Measurements from ENCODE around the gene SIL1.
A peak's percentile ranks its signal among the peaks of the same experiment; 100 is the strongest.
"Not testable (repeated sequence)": the region's sequence is repeated elsewhere in the genome, so short reads cannot be mapped to it uniquely, and the experiment has no call there.

Gene SIL1

GRCh38 chr5:139137697-139138096, 60.5 kb downstream of the SIL1 start:
- DNase-seq: peak; percentile 47

GRCh38 chr5:139134906-139135305, 63.3 kb downstream of the SIL1 start:
- DNase-seq: no peak

DNA sequence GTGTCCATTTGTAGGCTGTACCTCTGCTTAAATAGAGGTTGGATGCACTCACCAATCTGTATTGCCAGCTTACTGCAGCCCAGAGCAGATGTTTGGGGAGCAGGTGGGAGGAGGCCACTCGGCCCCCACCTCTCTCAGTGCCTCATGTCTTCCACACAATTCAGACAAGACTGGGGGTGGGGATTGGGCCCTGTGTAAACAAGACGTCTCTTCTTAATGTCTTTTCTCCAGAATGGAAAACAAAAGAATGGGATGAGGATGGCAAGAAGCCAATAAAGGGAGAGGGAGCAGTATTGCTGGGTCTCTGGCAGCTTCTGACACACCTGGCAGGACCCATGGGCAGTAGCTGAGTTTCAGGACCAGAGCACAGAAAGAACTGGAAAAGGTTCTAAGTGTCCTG, 64.9 kb downstream of the SIL1 start:
- peak; percentile 79 for DNase-seq

GRCh38 chr5:139132515-139132914, 65.7 kb downstream of the SIL1 start:
- no peak for DNase-seq

DNA sequence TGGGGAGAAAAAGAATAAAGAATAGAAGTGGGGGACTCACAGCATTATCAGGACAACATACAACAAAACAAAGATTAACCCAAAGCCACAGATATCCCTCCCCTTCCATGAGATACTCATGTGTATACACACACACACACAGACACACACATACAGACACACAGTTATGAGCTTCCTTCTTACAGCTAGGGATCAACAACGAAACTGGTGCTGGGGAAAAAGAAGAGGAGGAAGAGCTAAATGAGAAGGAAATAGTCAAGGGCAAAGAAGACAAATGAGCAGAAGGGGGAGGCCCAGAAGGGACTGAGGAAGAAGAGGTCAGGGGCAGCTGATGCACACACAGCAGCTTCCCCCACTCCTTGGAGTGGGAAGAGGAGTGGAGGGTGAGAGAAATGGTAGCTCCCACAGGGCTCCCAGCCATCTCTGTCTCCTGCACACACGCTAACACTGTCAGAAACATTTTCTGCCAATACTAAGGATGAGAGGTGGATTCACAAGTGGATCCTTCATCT, 66.2 kb downstream of the SIL1 start:
- DNase-seq: no peak

DNA sequence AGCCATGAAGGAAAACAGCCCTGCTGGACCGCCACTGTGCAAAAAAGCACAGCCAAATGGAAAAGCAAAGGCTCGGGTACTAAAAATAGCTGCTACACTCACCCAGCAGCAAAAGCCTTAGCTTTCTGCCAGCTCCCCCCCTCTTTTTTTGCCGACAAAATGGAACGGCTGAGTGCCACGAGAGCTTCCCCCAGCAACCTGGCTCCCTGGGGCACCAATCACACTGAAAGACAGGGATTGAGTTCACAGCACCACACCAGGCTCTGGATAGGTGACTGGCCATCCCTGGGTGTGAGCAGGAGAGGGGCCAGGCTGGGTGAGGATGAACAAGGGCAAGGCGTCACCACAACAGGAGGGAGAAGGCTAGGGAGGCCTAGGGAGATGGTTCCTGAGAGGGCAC, 66.7 kb downstream of the SIL1 start:
- DNase-seq: no peak

- DNase-seq: no peak
These were observed 67.1 kb downstream of the SIL1 start for GRCh38 chr5:139131062-139131461.

- DNase-seq: no peak
These were observed 68.0 kb downstream of the SIL1 start for GRCh38 chr5:139130214-139130613.

DNA sequence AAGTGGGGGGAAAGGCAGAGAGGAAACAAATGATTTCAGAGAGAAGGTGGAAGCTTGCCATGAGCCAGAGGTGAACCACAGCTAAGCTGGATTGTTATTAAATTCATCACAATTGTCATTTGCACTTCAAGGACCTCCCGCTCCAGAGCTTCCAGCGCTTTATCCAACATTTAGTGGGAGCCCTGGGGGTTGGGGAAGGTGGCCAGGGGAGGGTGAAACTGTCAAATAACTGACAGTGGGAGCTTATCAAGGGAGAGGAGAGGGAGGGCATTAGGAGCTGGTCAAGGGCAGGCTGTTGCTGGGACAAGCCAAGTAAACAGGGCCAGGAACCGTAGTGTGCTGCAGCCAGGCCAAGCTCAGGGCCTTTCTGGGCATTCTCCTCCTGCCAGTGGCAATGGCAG, 71.5 kb downstream of the SIL1 start:
- no peak for DNase-seq

- DNase-seq: no peak
These were observed 72.2 kb downstream of the SIL1 start for GRCh38 chr5:139125991-139126390.

DNA sequence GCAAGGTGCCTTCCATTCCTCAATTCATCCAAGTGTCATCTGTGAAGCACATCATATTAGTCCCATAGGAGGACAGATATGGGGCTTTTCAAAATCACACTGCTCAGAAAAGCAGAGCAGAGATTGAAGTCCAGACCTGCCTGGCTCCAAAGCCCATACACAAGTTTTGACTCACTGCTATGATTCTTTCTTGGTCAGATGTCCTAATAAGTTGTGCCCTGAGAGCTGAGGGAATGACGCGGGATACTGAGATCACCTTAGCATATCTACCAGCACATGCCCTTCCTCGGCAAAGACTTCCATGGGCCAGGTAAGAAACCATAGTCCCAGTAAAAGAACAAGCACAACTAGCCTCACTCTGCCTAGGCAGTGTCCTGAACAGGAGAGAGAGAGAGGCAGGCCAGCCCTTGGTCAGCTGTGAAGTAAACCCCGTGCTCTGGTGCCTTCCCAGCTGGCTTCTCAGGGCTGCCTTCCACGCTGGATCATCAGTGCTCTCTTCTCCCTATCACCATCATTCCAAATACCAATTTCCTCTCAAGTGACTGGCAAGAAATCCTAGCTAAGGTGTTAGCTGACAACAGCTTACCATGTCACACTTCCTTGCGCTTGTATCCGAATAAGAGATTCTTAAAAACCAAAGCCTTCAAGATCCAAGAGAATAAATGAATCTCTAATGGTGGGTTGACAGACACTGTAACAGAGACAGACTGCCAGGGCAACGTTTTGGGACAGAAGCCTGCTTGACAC, 73.2 kb downstream of the SIL1 start:
- no peak for DNase-seq

- no peak for DNase-seq
These were observed 77.0 kb downstream of the SIL1 start for GRCh38 chr5:139121120-139121519.

DNA sequence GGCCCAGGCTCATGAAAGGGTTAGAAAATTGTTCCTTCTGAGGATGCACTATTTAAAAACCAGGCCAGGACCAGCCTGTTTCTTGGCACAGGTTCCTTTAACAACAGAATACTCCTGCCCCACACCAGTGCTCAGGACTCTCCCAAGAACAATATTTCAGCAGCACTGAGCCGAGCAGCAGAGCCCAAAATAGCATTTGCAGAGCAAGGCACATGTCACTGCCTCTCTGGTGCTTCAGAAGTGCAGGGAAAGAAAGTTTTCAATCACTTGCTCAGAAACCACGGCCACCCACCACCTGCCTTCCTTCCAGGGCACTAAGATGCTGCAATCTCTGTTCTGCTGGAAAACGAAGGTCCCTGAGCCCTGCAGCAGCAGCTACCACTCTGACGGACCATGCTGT, 77.6 kb downstream of the SIL1 start:
- DNase-seq: no peak

DNA sequence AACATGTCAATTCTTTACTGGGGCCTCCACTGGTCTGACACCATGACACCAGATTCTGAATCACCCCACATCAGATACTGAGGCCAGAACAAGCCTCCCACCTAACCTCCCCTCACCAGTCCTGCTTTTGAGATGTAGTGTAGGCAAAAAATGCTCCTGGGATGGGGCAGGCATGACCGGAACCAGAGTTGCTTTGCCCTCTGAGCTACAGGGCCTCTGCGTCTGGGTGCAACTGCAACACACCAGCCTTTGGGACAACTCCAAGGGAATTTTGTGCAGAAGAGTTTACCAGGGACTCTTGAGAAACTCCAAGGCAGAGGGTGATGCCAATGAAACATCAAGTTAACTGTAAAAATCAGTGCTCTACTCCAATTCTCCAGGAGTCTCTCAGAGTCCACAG, 79.4 kb downstream of the SIL1 start:
- no peak for DNase-seq

DNA sequence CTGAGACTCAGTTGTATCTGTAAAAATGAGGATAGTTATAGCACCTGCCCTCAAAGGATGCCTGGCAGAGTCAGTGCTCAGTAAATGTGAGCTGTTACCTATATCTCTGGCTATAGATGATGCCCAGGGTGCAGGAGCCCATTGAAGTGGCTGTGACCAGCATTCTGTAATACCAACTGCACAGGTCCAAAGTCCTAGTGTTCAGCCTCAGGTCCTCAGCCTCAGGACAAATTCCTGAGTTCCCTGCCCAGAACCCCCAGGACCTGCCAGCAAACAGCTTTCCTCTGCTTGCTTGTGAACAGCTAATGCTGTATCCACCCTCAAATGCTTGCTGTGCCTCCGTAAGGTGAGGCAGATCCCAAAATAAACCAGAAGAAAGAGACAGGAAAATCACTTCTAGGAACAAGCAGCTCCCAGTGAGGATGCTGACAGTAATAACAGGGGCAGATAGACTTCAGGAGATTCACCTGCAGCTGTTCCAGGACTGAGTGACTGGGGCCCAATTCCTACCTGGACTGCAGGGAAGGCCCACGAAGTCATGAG, 80.8 kb downstream of the SIL1 start:
- no peak for DNase-seq

- DNase-seq: no peak
These were observed 82.0 kb downstream of the SIL1 start for GRCh38 chr5:139116100-139116655.

DNA sequence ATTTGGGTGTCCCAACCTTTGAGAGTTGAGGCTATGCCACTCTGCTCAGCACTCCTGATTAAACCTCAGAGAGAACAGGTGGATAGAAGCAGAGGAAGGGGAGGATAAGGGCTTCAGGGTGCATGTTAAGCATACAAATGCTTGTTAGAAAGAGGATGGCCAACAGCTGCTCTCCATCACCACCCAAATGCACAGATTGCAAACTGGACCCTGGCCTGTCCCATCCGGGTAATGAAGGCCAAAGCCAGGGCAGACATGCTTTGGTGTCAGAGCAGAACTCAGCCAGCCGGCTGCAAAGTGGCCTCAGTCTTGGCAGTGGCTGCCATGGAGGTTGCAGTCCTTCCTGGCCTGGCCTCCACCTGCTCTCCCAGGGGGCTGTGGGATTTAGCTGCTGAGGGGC, 84.3 kb downstream of the SIL1 start:
- DNase-seq: no peak

DNA sequence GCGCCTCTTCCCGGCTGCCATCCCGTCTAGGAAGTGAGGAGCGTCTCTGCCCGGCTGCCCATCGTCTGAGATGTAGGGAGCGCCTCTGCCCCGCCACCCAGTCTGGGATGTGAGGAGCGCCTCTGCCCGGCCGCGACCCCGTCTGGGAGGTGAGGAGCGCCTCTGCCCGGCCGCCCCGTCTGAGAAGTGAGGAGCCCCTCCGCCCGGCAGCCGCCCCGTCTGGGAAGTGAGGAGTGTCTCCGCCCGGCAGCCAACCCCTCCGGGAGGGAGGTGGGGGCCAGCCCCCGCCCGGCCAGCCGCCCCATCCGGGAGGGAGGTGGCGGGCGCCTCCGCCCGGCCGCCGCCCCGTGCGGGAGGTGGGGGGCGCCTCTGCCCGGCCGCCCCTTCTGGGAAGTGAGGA, 85.8 kb downstream of the SIL1 start:
- not testable (repeated sequence) for DNase-seq

DNA sequence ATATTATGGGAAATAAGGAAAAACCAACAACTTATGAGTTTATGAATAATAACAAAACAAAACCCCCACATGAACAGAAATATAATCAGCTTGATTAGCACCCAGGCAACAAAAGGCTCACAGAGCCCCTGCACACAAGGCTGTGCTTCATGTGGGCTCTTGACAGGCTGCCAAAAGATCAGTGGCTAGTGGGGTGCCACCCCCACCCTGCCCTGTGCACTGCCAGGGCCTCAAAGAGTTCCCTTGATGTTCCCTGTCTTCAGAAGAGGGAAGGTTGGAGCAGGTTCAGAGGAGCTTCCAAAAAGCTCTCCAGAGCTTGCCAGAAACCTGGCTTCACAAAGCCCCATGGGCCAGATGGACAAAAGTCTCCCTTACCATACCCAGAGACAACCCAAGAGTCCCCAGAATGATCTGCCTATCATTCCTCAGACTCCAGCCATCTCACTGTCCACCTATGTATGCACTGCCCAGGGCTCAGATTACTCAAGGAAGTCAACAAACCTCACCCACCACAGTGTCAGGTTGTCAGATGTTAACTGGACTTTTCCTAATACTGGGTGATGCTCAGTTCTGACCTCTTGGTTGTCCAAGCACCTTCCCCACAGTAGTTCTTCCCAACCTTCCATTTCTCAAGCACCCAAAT, 87.5 kb downstream of the SIL1 start:
- DNase-seq: no peak

DNA sequence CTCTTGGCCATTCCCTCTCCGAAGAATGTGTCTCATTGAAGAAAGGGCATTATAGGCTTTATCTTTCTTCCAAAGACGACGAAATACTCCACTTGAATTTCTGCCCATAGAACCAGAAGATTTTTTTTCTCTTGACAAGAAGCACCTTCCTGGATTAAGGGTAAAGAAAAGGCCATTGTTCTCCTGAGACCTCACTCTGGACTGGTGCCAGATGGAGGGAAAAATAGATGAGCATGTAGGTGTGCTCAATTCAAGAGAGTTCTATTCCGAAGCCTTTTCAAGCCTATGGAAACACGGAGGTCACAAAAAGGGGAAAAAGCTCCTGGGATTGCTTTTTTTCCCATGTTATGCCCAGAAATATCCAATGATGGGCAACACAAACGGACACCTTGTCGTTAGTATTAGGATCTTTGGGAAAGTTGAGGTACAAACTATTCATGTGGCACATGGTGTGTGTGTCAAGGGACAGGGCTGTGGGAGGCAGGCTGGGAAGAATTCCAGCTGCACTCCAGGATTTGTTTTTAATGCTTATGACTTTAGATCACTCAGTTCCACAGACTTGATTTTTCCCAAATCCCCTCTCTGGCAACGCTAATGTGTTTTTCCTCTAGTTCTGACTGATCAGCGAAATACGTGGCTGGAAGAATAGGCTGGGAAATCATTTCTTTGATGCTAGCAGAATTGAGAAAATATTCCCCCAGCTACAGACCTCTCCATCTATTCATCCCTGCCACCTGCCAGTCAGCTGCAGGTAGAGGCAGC, 89.9 kb downstream of the SIL1 start:
- DNase-seq: peak; percentile 60

DNA sequence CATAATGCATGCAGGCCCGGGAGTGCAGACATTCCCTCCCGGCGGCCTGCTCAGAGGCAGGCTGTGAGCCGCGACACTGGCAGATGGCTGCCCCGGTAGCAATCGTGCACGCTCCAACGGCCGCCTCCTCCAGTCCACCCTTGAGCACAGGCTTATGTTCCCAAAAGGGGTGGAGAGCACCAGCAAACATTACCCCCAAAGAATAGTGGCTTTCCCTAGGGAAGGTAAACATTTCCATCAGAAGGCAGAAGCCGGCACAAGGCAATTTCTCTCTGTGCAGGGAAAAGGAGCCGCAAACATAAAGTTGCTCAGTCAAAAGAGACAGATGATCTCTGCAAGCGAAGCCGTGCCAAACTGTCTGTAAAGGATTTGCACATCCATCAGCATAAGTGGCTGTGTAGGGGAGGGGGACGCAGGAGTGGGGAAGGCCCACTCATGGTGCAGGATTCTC, 92.5 kb downstream of the SIL1 start:
- peak; percentile 58 for DNase-seq

- no peak for DNase-seq
These were observed 93.4 kb downstream of the SIL1 start for GRCh38 chr5:139104577-139105276.
